ENCODE results near the gene ZBED1.

DNA sequence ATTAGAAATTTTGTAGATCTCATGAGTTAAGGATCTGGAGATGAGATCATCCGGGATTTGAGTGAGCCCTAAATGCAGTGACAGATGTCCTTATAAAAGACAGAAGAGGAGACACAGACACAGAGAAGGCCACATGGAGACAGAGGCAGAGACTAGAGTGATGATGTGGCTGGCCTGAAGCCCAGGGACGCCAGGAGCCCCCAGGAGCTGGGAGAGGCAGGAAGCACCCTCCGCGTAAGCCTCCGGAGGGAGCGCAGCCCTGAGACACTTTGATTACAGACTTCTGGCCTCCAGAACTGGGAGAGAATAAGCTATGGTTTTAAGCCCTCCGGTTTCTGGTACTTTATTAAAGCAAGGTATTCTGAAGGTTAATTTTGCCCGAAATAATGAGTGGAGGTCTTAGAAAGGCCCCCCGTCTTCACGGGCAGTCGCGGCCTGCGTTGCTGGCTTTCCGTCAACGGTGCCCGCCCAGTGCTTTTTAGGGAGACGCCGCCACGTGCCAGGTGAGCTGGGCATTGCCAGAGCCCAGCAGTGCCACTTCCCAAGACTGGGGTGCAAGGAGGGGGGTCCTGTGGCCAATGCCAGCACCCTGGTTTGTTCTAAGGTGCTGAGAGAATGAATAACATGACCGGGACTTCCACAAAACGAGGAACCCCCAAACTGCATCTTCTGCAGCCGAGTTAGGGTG is 8.1 kb downstream of the ZBED1 start:
- TF ChIP-seq TAF1 (IDR thresholded peaks at IDR 0.05; ENCODE audit: borderline replicate concordance, low read depth, low read length) (no peak), POLR2A (IDR thresholded peaks at IDR 0.05; ENCODE audit: low read depth, low read length) (no peak), POLR2AphosphoS5 (IDR thresholded peaks at IDR 0.05; ENCODE audit: low read depth, low read length) (no peak)
